RCC 7860 (cell line): Measurements from ENCODE around the gene CCDC183.
"Not testable (repeated sequence)": the region's sequence is repeated elsewhere in the genome, so short reads cannot be mapped to it uniquely, and the experiment has no call there.

ENCODE experiments used
- DNase-seq: peaks from one replicate; pipeline ENCODE4 v3.0.0-alpha.2; 2015; ENCODE audit warnings: low spot score
- FAIRE-seq: peaks from 2 replicates; lab custom pipeline; 2012; peaks lifted over from hg19 to GRCh38; lab: Jason Lieb, UNC

Gene CCDC183

GRCh38 chr9:136799079-136799853 is 3.1 kb downstream of the CCDC183 start:
- DNase-seq (peak; percentile 42), FAIRE-seq (no peak)

- DNase-seq (peak; percentile 85), FAIRE-seq (no peak)
These were observed 3.9 kb downstream of the CCDC183 start for GRCh38 chr9:136799854-136800657.

GRCh38 chr9:136802321-136802720 is 6.2 kb downstream of the CCDC183 start:
- DNase-seq = no peak
- no peak for FAIRE-seq

- DNase-seq, FAIRE-seq: not testable (repeated sequence)
These were observed 6.9 kb downstream of the CCDC183 start for GRCh38 chr9:136803009-136803550.

GRCh38 chr9:136803551-136804508 is 7.7 kb downstream of the CCDC183 start:
- DNase-seq (no peak), FAIRE-seq (no peak)

- DNase-seq = no peak
- no peak for FAIRE-seq
These were observed 8.5 kb downstream of the CCDC183 start for GRCh38 chr9:136804509-136805206.

GRCh38 chr9:136805207-136805740 is 9.1 kb downstream of the CCDC183 start:
- DNase-seq (no peak), FAIRE-seq (no peak)

DNA sequence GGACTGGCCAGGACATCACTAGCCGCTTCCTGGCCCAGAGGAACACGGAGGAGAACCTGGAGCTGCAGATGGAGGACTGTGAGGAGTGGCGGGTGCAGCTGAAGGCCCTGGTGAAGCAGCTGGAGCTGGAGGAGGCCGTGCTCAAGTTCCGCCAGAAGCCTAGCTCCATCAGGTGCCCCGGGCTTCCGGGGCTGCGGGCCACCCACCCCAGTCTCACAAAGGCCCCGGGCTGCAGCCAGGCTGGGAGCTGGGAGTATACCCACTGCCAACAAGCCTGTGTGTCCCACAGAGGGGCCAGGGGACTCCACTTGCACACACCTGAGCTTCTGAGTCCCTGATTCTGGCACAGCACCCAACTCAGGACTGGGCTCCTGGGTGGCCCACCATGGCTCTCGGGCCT is 9.9 kb downstream of the CCDC183 start:
- DNase-seq (no peak), FAIRE-seq (no peak)

GRCh38 chr9:136806631-136807201 is 10.6 kb downstream of the CCDC183 start:
- DNase-seq = no peak
- FAIRE-seq = no peak

DNA sequence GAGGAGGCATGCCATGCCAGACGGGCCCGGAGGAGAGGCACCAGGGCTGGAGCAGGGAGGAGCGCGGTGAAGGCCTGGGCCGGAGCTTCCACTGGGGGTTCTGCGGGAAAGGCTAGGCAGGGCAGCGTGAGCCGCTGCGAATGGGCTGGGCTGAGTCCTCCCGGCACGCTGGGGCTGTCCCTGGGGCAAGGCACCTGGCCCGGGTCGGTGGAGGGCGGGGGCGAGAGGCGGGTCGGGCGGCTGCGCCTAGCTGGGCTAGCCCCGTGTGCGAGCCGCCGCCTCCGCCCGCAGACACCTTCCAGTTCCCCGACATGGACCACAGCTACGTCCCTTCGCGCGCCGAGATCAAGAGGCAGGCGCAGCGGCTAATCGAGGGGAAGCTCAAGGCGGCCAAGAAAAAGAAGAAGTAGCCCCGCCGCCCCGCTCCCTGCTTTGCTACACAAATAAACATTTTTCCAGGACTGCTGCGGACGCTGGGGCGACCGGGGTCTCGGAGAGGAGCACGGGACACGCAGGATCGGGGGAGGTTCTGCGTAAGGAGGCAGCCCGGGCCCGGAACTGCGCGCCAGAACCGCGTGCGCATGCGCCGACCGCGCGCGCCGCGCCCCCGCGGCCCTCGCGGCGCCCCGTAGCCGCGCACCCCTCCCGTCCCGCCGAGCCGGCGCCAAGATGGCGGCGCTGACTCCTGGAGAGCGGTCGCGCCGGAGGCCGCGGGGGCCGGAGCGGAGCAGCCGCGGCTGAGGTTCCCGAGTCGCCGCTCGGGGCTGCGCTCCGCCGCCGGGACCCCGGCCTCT is 11.3 kb downstream of the CCDC183 start, which contains the start of gene RABL6:
TSS of gene RABL6 (plus strand) at position 668 of the 794 bp plus-strand sequence. CDS start 249 bp downstream, outside the sequence.
- no peak for FAIRE-seq
- DNase-seq = peak; percentile 61

GRCh38 chr9:136808075-136808805 is 12.1 kb downstream of the CCDC183 start:
- DNase-seq = peak; percentile 47
- no peak for FAIRE-seq

- peak; percentile 47 for DNase-seq
- FAIRE-seq = no peak
These were observed 12.6 kb downstream of the CCDC183 start for GRCh38 chr9:136808806-136809158.

DNA sequence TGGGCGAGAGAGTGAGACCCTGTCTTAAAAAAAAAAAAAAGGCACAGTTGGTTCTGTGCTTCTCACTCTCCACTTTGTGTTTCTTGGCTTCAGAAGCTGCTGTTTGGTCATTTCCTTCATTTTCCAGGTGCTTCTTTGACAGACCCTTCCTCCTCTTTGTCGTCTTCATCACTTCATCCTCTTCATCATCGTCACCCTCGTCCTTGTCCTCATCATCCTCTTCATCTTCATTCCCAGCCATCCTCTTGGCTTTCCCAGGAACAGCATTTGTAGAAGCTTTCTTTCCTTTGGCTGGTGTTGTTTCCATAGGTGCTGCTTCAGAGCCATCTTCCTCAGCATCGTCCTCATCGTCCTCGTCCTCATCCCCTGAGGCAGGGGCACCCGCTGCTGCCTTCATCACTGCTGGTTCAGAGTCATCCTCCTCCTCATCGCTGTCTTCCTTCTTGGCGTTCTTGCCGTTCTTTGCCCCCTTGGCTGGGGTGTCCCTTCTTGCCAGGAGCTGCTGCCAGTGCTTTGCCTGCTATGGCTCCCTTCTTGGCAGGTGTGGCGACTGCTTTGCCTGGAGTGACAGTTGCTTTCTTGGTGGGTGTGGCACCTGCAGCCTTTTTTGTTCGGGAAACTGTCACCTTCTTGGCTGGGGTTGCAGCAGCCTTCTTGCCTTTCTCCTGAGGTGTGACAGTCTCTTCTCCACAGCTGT is 18.7 kb downstream of the CCDC183 start:
- FAIRE-seq = no peak
- no peak for DNase-seq

GRCh38 chr9:136815422-136815782 is 19.3 kb downstream of the CCDC183 start:
- no peak for FAIRE-seq
- DNase-seq = no peak

GRCh38 chr9:136820971-136821825 is 25.1 kb downstream of the CCDC183 start:
- FAIRE-seq (no peak), DNase-seq (no peak)

DNA sequence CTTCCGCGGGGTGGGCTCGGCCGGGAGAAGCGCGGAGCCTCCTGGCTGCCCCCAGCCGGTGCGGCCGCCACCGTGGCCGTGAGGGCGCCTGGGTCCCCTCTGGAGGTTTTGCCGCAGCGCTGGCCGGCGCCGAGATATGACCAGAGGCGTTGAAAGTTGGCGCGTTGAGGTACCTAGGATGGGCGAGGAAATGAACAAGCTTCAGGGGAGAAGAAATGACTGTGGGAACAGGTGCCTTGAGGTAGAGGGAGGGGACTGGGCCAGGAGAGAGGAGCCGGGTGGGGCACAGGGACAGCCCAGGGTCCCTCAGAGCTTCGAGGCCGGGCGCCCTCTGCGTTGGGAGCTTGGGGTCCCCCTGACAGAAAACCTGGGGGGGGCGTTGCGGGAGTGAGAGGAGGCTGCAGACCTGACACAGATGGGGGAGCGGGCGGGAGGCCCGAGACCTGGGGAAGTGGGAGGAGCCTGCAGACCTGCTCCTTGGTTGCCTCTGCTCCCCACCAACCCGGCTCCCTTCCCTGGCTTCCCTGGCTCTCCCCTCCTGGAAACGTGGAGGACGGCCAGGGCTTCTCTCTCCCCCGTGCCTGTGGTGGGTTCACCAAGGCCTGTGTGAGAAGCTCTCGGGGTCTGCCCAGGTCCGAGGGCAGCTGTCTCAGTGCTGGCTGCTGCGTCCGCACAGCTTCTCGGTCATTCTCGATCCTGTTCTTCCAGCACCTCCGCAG is 25.8 kb downstream of the CCDC183 start:
- FAIRE-seq (no peak), DNase-seq (no peak)
